Stimulated activated CD4-positive, alpha-beta T cell treated with anti-CD3 and anti-CD28 coated beads, Interleukin-1b, Interleukin-23, amount 100 ng/mL, for 4 hours (primary cell): Measurements from ENCODE around the gene CUX1.

Experiments used
- DNase-seq, 2 donors: peaks; one replicate each; pipeline ENCODE4 v3.0.0-alpha.2; 2020; ENCODE audit warnings: low read depth in 2 of 2

The CUX1 gene, protein sequence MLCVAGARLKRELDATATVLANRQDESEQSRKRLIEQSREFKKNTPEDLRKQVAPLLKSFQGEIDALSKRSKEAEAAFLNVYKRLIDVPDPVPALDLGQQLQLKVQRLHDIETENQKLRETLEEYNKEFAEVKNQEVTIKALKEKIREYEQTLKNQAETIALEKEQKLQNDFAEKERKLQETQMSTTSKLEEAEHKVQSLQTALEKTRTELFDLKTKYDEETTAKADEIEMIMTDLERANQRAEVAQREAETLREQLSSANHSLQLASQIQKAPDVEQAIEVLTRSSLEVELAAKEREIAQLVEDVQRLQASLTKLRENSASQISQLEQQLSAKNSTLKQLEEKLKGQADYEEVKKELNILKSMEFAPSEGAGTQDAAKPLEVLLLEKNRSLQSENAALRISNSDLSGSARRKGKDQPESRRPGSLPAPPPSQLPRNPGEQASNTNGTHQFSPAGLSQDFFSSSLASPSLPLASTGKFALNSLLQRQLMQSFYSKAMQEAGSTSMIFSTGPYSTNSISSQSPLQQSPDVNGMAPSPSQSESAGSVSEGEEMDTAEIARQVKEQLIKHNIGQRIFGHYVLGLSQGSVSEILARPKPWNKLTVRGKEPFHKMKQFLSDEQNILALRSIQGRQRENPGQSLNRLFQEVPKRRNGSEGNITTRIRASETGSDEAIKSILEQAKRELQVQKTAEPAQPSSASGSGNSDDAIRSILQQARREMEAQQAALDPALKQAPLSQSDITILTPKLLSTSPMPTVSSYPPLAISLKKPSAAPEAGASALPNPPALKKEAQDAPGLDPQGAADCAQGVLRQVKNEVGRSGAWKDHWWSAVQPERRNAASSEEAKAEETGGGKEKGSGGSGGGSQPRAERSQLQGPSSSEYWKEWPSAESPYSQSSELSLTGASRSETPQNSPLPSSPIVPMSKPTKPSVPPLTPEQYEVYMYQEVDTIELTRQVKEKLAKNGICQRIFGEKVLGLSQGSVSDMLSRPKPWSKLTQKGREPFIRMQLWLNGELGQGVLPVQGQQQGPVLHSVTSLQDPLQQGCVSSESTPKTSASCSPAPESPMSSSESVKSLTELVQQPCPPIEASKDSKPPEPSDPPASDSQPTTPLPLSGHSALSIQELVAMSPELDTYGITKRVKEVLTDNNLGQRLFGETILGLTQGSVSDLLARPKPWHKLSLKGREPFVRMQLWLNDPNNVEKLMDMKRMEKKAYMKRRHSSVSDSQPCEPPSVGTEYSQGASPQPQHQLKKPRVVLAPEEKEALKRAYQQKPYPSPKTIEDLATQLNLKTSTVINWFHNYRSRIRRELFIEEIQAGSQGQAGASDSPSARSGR (N-terminal part only)

DNA sequence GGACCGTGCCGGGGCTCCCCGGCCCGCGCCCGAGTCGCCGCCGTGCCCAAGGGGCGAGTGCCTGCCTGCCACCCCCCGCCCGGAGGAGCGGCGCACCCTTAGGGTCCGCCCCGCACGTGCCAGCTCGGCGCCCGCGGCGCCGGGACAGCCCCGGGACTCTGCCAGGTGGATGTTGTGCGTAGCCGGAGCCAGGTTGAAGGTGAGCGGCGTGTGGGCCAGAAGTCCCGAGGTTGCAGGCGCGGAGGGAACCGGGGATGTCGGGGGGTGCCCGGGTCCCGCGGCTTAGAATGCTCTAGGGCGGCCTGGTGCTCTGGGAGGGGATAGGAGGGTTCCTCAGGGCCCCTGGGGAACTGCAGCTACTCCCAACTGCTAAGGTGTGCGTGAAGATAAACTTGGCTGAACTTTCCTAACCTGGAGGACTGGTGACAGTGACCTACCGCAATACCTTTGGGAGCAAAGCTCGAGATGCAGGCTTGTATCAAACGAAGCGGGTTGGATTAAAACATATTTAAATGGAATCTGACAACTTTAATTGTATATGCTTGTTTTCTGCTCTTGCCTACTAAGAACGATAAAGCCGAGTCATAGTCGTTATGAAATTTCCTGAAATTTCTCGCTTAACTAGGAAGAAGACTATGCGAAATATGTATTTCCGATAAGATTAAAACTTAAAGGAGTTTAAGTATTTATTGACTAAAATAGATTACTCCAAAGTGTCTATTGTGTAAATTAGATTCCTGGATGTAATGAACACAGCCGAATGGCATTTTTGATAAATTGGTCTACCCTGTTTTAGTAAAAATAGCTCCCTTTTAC is at the start of gene CUX1:
CUX1 (plus strand) TSS at position 156 of the 816 bp plus-strand sequence; CDS start at position 170, 14 bp downstream.
- peak in 1 of 2 donors; percentile 29 for DNase-seq

DNA sequence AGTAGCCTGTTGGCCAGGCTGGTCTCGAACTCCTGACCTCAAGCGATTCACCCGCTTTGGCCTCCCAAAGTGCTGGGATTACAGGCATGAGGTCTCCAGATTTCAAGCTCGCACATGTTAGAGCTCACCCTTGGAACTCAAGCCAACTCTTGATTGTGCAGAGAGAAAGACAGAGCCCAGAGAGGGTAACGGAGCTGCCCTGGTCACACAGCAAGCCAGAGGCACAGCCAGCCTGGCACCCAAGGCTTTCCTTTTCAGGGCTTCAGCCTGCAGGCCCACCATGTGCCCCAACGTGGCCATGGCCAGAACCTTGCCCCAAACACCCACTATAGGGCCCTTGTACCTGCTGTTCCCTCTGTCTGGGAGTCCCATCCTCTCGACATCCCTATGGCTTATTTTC is 49.1 kb upstream of the CUX1 start:
- DNase-seq, result no peak

DNA sequence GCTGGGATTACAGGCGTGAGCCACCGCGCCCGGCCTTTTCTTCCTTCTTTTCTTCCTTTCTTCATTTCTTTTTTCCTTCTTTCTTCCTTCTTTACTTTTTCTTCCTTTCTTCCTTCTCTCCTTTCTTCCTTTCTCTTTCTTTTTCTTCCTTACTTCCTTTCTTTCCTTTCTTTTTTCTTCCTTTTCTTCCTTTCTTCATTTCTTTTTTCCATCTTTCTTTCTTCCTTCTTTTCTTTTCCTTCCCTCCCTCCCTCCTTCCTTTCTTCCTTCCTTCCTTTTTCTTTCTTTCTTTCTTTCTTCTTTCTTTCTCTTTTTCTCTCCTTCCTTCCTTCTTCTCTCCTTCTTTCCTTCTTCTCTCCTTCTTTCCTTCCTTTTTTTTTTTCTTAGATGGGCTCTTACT is 47.0 kb upstream of the CUX1 start:
- DNase-seq, result no peak

DNA sequence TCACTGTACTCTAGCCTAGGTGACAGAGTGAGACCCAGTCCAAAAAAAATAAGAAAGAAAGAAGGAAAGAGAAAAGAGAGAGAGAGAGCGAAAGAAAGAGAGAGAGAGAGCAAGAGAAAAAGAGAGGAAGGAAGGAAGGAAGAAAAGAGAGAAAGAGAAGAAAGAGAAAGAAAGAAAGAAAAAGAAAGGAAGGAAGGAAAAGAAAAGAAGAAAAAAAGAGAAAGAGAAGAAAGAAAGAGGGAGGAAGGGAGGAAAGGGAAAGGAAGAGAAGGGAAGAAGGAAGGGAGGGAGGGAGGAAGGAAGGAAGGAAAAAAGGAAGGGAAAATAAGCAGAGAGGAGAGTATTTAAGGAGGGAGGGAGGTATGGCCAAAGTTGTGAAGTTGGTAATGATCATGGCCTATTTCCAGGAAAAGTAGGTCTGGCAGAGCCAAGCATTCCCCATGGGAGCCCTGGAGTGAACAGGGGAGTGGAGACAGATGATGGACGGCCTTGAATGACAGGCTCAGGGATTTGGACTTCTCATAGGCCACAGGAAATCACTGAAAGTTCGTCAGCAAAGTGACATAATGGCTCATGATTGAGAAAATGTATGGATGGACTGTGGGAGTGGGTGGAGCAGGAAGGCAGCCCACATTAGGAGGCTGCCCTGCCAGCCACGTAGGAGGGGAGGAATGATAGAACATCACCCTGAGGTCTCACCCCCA is 44.8 kb upstream of the CUX1 start:
- no peak for DNase-seq

DNA sequence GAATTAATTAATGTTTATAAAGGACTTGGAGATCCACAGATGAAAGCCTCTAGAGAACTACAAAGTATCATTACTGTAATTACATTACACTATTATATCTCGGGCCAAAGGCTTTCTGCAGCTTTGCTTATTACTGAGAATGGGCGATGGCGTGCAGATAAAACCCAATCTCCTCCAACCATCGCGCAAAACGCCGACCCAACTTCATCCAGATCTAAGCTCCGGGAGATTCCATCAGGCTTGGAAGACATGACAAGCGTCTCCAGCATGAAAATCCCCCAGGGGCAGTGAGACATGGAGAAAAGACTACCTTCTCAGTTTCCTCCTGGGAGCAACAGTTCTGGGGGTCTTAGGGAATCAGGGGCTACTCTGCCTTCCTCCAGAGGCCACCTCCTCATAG is 42.2 kb upstream of the CUX1 start:
- DNase-seq, result no peak

DNA sequence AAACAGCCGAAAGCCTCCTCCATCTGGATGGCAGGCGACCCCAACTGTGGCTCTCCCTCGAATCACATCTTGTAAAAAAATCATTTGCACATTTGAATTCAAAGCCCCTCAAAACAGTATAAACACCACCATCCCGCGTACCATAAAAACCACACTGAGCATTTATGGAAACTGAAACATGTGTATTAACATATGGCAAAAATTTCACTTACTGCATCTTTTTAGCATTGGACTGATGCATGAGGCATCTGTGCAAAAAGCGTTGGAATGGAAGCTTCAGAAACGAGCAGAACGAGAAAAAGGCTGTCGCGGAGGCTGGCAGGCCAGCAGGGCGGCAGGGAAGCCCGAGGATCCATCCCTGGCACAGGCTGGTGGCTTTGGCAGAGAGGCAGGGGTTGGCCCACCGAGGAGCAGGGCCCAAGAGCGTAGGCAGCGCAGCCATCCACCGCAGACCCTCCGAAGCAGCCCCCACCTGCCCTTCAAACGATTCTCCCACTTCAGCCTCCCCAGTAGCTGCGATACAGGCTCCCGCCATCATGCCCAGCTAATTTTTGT is 39.3 kb upstream of the CUX1 start:
- DNase-seq, result no peak

DNA sequence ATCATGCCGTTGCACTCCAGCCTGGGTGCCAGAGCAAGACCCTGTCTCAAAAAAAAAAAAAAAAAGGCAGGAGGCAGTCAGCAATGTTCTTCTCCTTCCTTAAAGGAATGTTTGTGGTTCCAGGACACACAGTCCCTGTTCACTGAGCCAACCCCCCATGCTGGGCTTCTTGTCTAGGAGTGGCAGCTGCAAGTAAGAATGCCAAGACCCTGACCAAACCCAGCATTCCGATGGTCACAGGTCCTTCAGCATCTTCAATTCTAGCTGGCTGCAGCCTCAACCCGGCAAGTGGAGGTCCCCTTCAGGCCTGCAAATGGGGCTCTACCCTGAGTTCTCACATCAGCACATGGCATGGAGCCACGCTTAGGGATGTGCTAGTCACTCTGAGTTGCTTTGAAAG is 38.2 kb upstream of the CUX1 start:
- DNase-seq, result no peak

DNA sequence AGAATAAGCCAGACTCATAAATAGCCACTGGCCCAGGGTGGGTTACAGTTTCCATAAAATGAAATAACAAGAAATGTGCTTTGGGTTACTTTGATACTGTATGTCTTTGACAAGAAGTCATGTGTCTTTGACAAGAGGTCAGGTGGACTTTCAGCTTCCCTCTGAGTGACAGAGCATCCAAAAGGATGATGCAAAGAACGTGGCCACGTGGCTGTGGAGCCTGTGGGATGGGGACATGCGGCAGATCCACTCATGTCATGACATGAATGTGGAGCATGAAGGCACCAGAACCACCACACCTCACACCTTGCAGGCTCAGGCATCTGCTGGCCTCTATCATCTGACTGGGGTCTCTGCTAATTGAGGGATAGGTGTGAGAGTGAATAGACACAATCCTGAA is 37.1 kb upstream of the CUX1 start:
- DNase-seq, result no peak

DNA sequence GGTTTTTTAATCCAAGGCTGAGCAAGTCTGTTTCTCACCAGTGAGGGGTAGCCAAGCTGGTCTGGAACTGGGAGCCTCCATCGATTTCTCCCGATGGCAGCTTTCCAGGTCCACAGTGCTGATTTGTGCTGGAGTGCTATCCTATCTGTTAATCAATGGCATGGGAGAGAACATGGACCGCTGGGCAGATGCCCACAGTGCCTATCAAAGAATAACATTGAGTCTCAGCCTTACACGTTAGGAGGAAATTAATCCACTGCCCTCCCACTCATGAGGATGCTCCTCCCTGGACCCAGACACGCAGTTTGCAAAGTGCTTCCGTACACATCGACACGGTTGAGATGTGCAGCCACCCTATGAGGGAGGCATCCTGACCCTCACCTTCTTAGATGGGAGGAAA is 36.0 kb upstream of the CUX1 start:
- DNase-seq, result no peak

DNA sequence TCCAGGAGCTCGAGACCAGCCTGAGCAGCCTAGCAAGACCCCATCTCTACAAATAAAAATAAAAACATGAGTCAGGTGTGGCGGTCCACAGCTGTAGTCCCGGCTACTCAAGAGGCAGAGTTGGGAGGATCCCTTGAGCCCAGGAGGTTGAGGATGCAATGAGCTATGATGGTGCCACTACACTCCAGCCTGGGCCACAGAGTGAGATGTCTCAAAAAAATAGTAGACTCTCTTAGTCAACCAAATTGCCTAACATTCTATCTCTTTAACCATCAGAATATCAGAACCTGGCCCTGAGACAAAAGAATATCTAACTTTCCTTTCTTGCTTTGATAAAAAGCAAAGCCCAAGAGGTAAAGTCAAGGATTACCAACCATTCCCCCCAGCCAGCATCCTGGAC is 35.0 kb upstream of the CUX1 start:
- no peak for DNase-seq

DNA sequence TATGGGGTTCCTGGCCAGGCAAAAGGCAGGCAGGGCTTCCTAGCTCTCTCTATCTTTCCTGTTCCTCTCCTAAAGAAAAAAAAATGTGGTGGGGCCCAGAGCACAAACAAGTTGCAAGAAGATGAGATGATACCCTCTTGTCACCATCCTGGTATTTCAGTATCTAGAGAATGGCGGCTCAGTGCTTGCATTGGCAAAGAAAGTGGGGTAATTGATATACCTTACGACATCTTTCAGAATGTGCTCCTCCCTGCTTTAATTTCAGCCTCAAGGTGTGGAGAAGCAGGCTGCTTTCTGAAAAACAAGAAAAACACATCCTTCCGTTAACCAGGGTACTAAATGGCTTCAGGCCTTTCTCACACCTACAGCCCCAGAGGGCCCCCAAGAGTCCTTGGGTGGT is 34.5 kb upstream of the CUX1 start:
- no peak for DNase-seq

DNA sequence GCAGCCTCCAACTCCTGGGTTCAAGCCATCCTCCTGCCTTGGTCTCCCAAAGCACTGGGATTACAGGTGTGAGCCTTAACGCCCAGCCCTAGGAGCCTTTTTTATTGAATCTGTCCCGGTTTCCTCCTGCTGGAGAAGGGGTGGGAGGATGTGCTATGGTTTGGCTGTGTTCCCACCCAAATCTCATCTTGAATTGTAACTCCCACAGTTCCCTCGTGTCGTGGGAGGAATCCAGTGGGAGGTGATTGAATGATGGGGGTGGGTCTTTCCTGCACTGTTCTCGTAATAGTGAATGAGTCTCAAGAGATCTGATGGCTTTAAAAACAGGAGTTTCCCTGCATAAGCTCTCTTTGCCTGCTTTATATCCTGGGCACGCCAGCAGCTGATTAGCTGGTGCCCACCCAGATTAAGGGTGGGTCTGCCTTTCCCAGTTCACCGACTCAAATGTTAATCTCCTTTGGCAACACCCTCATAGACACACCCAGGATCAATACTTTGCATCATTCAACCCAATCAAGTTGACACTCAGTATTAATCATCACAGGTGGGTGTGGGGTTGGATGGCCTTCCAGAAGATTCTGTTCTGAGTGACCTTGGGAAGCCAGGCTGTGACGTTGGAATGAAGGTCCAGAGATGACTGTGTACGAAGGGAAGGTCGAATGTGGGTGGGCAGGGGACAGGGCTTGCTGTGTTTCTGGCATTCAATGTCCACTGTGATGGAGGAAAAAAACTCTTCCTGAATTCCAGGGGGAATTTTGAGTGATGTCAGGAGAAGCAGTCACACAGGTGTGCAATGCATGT is 33.8 kb upstream of the CUX1 start:
- no peak for DNase-seq

DNA sequence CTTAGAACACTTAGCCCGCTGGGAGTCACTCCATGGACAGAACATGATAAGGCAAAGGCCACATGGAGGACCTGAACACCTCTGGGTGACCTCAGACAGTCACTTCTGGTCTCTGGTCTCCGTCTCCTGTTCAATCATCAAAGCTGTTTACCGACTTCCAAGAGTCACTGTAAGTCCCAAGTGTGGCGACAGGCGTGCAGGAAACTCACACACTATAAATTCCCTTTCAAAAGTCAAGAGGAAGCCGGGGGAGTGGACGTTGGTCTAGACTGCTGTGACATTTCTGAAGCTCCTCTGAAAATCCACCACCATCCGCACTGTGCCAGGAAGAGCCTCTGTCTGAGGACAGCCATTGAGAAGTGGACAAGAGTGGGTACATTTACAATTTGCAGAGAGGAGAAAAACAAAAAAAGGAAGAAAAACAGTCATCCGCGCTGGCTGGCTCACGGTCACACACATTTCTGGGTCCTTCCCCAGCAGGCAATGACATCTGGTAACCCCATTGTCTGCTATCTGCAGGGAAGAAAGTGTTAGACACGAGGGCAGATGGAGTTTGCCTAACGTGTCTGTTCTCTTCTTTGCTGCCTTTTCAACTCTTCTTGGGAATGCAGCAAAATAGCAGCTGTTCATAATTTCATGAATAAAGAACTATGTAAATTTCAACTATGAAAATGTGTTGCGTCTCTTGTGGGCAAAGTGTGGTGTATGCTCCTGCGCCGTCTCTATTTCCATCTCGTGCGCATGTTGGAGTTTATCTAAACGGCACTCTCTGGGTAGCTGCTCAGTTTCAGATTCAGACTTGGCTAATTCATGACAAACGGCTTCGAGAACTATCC is 32.9 kb upstream of the CUX1 start:
- no peak for DNase-seq

DNA sequence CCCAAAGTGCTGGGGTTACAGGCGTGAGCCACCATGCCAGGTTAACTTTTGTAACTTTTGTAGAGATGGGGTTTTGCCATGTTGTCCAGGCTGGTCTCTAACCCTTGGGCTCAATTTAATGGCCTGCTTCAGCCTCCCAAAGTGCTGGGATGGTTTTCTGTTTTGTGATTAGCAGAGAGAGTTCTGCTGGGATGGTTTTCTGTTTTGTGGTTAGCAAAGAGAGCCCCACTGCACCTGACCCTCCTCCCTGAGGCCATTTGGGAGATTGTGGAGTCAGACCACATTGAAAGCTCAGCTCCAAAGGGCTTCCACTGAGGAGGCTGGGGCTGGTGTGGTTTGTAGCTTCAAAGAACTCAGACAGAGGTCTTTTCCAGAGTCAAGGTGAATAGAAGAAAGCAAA is 29.6 kb upstream of the CUX1 start:
- no peak for DNase-seq

DNA sequence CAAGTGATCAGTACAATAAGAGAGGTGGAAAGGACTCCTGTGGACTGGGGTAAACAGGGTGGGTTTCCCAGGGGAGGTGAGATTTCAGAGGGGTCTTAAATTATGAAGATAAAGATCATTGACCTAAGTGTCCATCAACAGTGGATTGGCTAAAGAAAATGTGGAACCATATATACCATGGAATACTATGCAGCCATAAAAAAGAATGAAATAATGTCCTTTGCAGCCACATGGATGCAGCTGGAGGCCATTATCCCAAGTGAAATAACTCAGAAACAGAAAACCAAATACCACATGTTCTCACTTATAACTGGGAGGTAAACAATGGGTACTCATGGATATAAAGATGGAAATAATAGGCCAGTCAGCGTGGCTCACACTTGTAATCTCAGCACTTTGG is 28.9 kb upstream of the CUX1 start:
- DNase-seq, result no peak

DNA sequence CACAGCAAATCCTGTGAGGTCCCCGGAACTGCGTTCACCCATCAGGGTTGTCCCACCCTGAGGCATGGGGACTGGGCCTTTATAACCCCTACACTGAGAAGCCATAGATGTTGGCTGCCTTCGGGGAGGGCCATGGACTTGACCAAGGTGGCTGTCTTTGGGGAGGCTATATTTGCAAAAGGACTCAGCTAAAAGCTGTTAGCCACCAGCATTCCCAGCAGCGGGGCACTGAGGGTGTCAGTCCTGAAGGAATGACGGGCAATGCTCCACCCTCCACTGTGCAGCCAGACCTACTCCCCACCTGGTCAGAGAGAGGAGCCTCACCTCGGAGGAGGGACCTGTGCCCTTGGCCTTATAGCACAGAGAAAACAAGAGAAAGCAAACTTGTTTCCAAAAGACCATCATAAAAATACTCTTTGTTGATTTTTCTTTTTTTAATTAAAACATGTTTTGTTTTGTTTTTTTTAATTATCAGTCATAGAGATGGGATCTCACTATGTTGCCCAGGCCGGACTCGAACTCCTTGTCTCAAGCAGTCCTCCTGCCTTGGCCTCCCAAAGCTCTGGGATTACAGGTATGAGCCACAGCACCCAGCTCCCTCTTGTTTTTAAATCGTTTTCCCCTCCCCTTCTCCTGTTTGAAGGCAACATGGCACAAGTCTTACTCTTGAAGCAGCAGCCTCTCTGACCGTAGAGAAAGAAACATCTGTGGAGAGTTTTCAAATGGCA is 26.7 kb upstream of the CUX1 start:
- no peak for DNase-seq

DNA sequence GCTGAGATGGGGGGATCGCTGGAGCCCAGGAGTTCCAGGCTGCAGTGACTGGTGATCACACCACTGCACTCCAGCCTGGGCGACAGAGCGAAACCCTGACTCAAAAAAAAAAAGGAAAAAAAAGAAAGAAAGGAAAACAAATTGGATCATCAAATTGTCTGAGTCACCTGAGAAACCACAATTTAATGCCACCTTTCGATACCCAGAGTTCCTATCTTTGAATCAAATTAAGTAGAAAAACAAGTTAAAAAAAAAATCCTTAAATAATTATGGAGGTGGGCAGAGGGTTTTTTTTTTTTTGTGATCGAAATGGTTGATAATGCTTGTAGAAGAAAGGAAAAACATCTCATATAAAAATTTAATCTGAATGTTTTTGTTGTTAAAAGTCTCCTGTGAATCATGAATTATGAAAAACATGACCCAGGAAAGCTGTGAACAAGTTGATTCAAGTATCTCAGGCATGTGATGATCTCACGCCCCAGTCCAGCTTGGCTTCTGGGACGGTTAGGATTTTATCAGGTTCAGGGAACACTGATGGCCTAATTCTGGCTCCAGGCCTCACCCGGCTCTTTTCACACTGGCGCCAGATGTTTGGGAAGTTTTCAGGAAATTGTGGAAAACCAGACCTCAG is 25.3 kb upstream of the CUX1 start:
- no peak for DNase-seq
